AG04449 (cell line): ENCODE data around the gene SMOC2.

Experiments
- CTCF ChIA-PET: fragments of 350-600 bp; formaldehyde crosslinking; extraction: SDS; loops from one replicate; lab custom pipeline; 2021; ENCODE audit warnings: antibody characterized with exemption; lab: Yijun Ruan, JAX
- POLR2A ChIA-PET: fragments of 400-600, 350-600 bp; formaldehyde crosslinking; extraction: SDS; loops from one replicate; lab custom pipeline; 2020; ENCODE audit warnings: antibody characterized with exemption, inconsistent platforms; lab: Yijun Ruan, JAX
- DNase-seq: peaks from one replicate; pipeline ENCODE4 v3.0.0-alpha.2; 2010; ENCODE audit warnings: low read depth, low spot score
- H3K4me3 ChIP-seq: 2 replicates; pipeline ENCODE4 v1.5.1; 2011; ENCODE audit warnings: low read depth, mild to moderate bottlenecking, control low read depth, low read length
- TF ChIP-seq, protein P1 (sequence below): IDR thresholded peaks from one replicate; pipeline ENCODE4 v1.5.1; 2011; ENCODE audit warnings: mild to moderate bottlenecking, moderate library complexity, low read length, control low read depth, inconsistent platforms; ENCODE audit not compliant: insufficient read depth; ENCODE audit errors: missing control alignments

SMOC2 gene

GRCh38 chr6:168542301-168542700, 101.3 kb downstream of the SMOC2 start:
- no peak overlapping the region for H3K4me3 ChIP-seq
- POLR2A ChIA-PET = no interaction called here
- CTCF ChIA-PET = no interaction called here

GRCh38 chr6:168545428-168545827, 104.4 kb downstream of the SMOC2 start:
- ChIA-PET CTCF (no interaction called here), POLR2A (no interaction called here)
- TF ChIP-seq, protein P1, sequence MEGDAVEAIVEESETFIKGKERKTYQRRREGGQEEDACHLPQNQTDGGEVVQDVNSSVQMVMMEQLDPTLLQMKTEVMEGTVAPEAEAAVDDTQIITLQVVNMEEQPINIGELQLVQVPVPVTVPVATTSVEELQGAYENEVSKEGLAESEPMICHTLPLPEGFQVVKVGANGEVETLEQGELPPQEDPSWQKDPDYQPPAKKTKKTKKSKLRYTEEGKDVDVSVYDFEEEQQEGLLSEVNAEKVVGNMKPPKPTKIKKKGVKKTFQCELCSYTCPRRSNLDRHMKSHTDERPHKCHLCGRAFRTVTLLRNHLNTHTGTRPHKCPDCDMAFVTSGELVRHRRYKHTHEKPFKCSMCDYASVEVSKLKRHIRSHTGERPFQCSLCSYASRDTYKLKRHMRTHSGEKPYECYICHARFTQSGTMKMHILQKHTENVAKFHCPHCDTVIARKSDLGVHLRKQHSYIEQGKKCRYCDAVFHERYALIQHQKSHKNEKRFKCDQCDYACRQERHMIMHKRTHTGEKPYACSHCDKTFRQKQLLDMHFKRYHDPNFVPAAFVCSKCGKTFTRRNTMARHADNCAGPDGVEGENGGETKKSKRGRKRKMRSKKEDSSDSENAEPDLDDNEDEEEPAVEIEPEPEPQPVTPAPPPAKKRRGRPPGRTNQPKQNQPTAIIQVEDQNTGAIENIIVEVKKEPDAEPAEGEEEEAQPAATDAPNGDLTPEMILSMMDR = no peak
- no peak for DNase-seq
- no peak overlapping the region for H3K4me3 ChIP-seq

More at GRCh38 chr6:168542301-168542700, 101.3 kb downstream of the SMOC2 start:
- DNase-seq = no peak
- TF ChIP-seq, protein P1 = no peak

- TF ChIP-seq, protein P1 = no peak
- ChIA-PET POLR2A (no interaction called here), CTCF (no interaction called here)
- no peak for DNase-seq
- no peak overlapping the region for H3K4me3 ChIP-seq
Observed at GRCh38 chr6:168546151-168546550, 105.2 kb downstream of the SMOC2 start.

GRCh38 chr6:168546730-168547129, 105.7 kb downstream of the SMOC2 start:
- no peak for DNase-seq
- POLR2A ChIA-PET = no interaction called here
- CTCF ChIA-PET = no interaction called here
- TF ChIP-seq, protein P1 = no peak
- H3K4me3 ChIP-seq = no peak overlapping the region

- ChIA-PET CTCF (no interaction called here), POLR2A (no interaction called here)
- no peak for DNase-seq
- TF ChIP-seq, protein P1 = no peak
- no peak overlapping the region for H3K4me3 ChIP-seq
Observed at GRCh38 chr6:168550326-168550725, 109.3 kb downstream of the SMOC2 start.

- ChIA-PET POLR2A (no interaction called here), CTCF (no interaction called here)
- H3K4me3 ChIP-seq = no peak overlapping the region
- TF ChIP-seq, protein P1 = no peak
- no peak for DNase-seq
Observed at GRCh38 chr6:168554472-168554871, 113.5 kb downstream of the SMOC2 start.
